Adrenal gland (tissue), 5 donors: ENCODE results near the gene ALKBH5.

Experiments
- CTCF ChIP-seq, 6 experiments: fragments of 450-650 bp in 4 of 6; fragments of 200-600 bp in 2 of 6; sonication (generic) in 1 of 6; IDR thresholded peaks; 1 replicate in 5 of 6; 2 replicates in 1 of 6; pipeline versions ENCODE4 v1.5.1 to v1.8.0; 2016 to 2021; ENCODE audit warnings: antibody characterized with exemption in 6 of 6, mild to moderate bottlenecking in 2 of 6, moderate library complexity in 1 of 6
- POLR2A ChIP-seq, 2 donors: fragments of 450-650 bp; IDR thresholded peaks; one replicate each; pipeline ENCODE4 v1.6.1; 2017; ENCODE audit warnings: antibody characterized with exemption in 2 of 2, mild to moderate bottlenecking in 2 of 2, moderate library complexity in 1 of 2
- donor health status: DM: no; HTN: no; CAD: no.

- TF ChIP-seq CTCF (IDR thresholded peaks at IDR 0.05) (no peak), POLR2A (IDR thresholded peaks at IDR 0.05) (peak; percentile 51 to 66)
Observed at GRCh38 chr17:18258356-18259038, 74.9 kb downstream of the ALKBH5 start, which contains the start of gene FLII.
